GM21717 (cell line): Measurements from ENCODE around the gene RRAGC.

ENCODE experiments used
- ATAC-seq: cut with Tn5 transposase; IDR thresholded peaks from one replicate; pipeline ENCODE4 v1.9.1; 2021; ENCODE audit warnings: mild to moderate bottlenecking, moderate library complexity; ENCODE audit not compliant: unreplicated experiment

Gene RRAGC

GRCh38 chr1:38788341-38789336 lies 70.9 kb downstream of the RRAGC start:
- ATAC-seq: no peak
